ENCODE data around the gene LAMA4.

LAMA4 gene

DNA sequence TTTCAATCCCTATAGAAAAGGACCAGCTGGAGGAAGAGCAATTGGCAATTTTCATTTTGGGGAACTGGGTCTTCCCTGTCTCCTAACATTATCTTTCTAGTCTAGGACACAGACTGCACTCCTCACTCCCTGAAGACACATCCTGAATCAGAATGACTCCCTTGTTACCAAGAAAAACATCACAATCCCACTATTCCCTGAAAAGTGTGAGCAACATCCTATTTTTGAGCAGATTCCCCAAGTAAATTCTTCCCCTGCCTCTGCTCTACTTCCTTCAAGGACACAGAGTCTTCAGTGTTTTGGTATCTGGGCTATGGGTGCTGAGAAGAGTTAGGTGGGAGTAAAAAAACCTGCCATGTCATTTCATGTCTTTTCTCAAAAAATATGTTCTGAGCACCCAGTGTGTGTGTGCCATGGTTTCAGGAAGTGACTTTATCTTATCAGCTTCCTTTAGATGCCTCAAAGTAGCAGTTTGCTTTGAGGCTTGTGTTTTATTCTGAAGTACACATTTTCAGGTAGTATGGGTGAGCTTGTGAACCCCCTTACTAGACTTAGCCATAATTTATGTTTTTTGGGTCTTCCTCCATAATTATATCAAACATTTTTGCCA, 12.4 kb downstream of the LAMA4 start:
- no peak for DNase-seq (ENCODE audit: low read depth in 2 of 3, low spot score in 1 of 3)

- no peak for DNase-seq (ENCODE audit: low read depth in 2 of 3, low spot score in 1 of 3)
These were observed 16.8 kb downstream of the LAMA4 start for GRCh38 chr6:112237595-112237994.

- no peak for DNase-seq (ENCODE audit: low read depth in 2 of 3, low spot score in 1 of 3)
These were observed 17.3 kb downstream of the LAMA4 start for GRCh38 chr6:112237066-112237465.

DNA sequence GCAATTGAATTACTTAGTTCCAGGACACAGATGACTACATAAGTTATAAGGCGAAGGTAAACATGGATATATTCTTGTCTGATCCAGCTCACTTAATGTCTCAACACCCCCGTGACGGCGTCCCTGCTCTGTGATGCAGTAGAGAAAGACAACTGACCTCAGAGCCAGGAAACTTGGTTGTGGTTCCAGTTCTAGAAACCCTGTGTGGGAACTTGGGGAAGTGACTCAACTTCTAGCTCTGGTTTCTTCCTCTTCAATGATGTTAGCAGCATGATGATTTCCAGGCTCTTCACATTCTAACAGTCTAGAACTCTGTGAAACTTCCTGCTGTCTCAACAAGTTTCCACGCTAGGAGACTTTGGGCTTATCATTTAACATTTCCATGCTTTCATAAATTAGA, 18.4 kb downstream of the LAMA4 start:
- peak; percentile 36 to 64 (median 56) for DNase-seq (ENCODE audit: low read depth in 2 of 3, low spot score in 1 of 3)

- no peak for DNase-seq (ENCODE audit: low read depth in 2 of 3, low spot score in 1 of 3)
These were observed 19.8 kb downstream of the LAMA4 start for GRCh38 chr6:112234601-112235000.

- no peak for DNase-seq (ENCODE audit: low read depth in 2 of 3, low spot score in 1 of 3)
These were observed 20.5 kb downstream of the LAMA4 start for GRCh38 chr6:112233847-112234246.

DNA sequence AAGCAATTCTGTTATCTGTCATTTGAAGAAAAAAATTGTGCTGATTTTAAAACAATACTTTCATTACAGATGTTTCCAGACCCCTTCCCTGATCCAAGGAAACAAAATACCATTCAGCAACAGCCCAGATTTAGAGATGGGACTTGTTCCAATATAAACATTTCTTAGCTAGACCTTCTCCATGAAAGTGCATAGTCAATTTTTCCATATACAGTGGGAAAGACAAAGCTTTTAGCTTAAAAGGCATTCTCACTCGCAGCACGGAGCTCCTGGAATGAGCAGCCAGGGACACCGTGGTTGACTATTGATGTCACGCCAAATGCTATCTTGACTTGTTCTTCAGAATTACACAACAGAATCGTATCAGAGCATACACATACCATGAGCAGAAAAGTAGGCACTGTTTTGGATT, 21.5 kb downstream of the LAMA4 start:
- DNase-seq (ENCODE audit: low read depth in 2 of 3, low spot score in 1 of 3): no peak

GRCh38 chr6:112231594-112232060, 22.7 kb downstream of the LAMA4 start:
- DNase-seq (ENCODE audit: low read depth in 2 of 3, low spot score in 1 of 3): no peak

DNA sequence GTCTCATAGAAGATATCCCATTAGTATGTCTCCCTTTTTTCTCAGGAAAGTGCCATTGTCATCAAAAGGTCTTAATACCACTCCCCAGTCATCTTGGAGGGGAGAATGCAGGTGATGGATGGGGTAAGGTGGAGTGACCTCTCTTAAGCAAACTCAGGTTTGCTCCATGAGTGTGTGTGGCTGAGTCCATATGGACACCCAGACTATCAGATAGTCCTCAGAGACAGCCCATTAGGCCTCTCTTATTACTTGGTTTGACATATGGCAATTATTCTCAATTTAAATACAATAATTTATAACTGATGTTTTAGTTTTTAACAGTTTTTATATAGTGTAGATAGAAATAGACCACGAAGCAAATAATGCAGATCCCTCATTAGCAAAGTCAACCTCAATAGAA, 23.2 kb downstream of the LAMA4 start:
- no peak for DNase-seq (ENCODE audit: low read depth in 2 of 3, low spot score in 1 of 3)

GRCh38 chr6:112228480-112229332, 25.7 kb downstream of the LAMA4 start:
- no peak for DNase-seq (ENCODE audit: low read depth in 2 of 3, low spot score in 1 of 3)

GRCh38 chr6:112227992-112228391, 26.4 kb downstream of the LAMA4 start:
- DNase-seq (ENCODE audit: low read depth in 2 of 3, low spot score in 1 of 3): no peak

DNA sequence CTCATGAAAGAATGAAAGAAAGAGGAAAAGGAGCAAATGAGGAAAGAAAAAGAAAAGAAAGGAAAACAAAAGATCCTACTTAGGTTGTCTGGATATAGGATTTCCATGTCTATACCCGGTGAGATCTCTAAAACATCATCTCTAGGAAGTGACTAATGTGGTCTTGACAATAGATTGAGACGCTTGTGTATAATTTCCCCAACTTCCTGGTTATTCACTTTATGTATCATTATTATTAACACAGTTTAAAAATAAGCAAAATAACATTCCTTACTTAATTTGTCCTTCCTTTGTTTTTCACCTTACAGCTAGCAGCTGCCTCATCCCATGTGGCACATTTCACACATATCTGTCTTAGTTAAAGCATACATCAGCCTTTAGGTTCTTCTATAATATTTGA, 27.0 kb downstream of the LAMA4 start:
- DNase-seq (ENCODE audit: low read depth in 2 of 3, low spot score in 1 of 3): no peak

DNA sequence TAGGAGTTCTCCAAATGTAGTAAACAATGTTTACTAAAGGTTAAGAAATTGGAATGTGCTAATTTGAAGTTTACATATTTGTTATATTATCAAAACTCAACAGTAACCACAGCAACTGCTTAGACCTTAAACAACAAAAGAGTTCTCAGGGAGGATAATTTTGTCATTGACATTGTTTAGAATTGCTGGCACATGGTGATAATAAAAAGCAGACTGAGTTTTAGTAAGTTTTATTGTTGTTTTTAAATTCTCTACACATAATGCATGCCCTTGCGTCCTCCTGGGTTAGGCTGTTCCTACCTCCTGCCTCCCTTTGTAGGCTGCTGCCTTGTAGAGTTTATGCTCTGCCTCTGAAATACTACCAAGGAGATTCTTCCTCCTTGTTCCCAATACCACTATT, 28.7 kb downstream of the LAMA4 start:
- no peak for DNase-seq (ENCODE audit: low read depth in 2 of 3, low spot score in 1 of 3)

DNA sequence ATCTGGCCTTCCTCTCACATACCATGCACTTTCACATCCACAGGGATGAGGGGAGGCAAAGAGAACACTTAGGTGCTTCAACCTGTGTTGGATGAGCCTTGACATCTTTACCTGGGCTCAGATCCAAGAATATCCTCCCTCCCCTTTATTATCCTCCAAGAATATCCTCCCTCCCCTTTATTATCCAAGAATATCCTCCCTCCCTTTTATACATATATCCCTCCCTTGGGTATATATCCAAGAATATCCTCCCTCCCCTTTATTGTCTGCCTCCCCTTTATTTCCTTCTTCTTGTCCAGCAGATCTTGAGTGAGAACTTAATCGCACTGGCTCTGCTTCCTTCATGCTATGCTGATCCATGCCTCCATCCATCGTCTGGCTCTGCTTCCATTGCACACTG, 30.3 kb downstream of the LAMA4 start:
- no peak for DNase-seq (ENCODE audit: low read depth in 2 of 3, low spot score in 1 of 3)

- DNase-seq (ENCODE audit: low read depth in 2 of 3, low spot score in 1 of 3): no peak
These were observed 31.1 kb downstream of the LAMA4 start for GRCh38 chr6:112223070-112223861.

- no peak for DNase-seq (ENCODE audit: low read depth in 2 of 3, low spot score in 1 of 3)
These were observed 32.1 kb downstream of the LAMA4 start for GRCh38 chr6:112221981-112222852.

GRCh38 chr6:112221561-112221960, 32.8 kb downstream of the LAMA4 start:
- no peak for DNase-seq (ENCODE audit: low read depth in 2 of 3, low spot score in 1 of 3)

- DNase-seq (ENCODE audit: low read depth in 2 of 3, low spot score in 1 of 3): no peak
These were observed 35.8 kb downstream of the LAMA4 start for GRCh38 chr6:112218563-112218962.

DNA sequence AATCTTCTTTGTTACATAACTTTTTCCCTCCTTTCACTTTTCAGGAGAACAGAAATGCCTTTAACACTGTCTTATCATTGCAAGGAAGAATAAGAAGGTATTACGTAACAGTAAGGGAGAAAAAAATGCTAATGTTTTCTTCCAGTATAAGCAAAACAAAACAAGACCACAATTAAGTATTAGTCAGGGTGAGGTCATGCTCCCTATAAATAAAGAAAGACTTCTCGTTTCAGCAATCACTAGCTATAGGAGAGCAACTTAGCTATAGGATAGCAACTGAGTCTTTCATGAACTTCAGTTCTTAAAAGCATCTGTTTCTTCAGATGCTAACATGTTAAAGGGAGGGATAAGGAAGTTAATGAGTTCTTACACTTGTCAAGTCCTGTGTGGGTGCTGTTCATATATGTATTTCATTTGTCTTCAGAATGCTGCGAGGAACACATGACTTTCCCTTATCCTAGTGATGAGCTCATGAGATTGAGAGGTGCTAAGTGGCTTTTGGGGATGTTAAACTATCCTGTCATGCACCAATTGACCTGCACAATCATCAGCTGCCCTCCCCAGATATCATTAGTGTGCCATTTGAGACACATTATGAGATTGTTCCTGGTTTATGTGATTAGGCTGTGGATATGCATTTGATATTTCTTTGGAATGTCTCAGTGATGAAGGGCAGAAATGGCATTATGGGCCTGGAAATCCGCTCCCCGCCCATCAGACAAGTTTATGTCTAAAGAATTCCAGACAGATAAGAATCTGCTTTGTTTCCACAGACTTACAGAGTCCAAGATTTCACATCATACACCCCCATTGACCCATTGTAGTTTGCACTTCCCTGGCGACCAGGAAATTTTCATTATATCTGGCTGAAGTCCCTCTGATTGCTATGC, 37.5 kb downstream of the LAMA4 start:
- DNase-seq (ENCODE audit: low read depth in 2 of 3, low spot score in 1 of 3): no peak

Data from stimulated activated CD4-positive, alpha-beta T cell treated with anti-CD3 and anti-CD28 coated beads, Interleukin-12 subunit alpha, Interleukin-12 subunit beta, amount 100 ng/mL, for 48 hours (primary cell).